Stomach (tissue), 4 donors: Measurements from ENCODE around the gene C4orf17.

Experiments used
- CTCF ChIP-seq, 7 experiments: fragments of 450-650 bp in 4 of 7; fragments of 200-600 bp in 3 of 7; sonication (generic) in 3 of 7; IDR thresholded peaks; one replicate each; pipeline ENCODE4 v1.5.1; 2016 to 2019; ENCODE audit warnings: antibody characterized with exemption in 7 of 7, control low read depth in 2 of 7, mild to moderate bottlenecking in 1 of 7
- POLR2A ChIP-seq, 4 donors: fragments of 450-650 bp; IDR thresholded peaks; one replicate each; pipeline ENCODE4 v1.6.1; 2016; ENCODE audit warnings: antibody characterized with exemption in 4 of 4, control low read depth in 2 of 4, mild to moderate bottlenecking in 1 of 4, moderate library complexity in 1 of 4
- POLR2AphosphoS5 ChIP-seq, 3 donors: sonication (generic); formaldehyde crosslinking; IDR thresholded peaks; one replicate each; pipeline ENCODE4 v1.6.1; 2016; ENCODE audit warnings: antibody characterized with exemption in 3 of 3

GRCh38 chr4:99483636-99484035 lies 27.2 kb upstream of the C4orf17 start:
- no peak for TF ChIP-seq POLR2A (IDR thresholded peaks at IDR 0.05)
- no peak for TF ChIP-seq POLR2AphosphoS5 (IDR thresholded peaks at IDR 0.05)
- TF ChIP-seq CTCF (IDR thresholded peaks at IDR 0.05) = no peak
